SK-N-SH (cell line): ENCODE results near the gene NDUFS7. TPM values are rescaled to one million over a fixed set of nuclear protein-coding genes. Genes with fewer than 3 reads are reported as not detected.
A peak's percentile ranks its signal among the peaks of the same experiment; 100 is the strongest.

Source experiments
- CTCF ChIA-PET: fragments of 300-600, 350-600 bp; formaldehyde crosslinking; extraction: SDS; loops from one replicate; lab custom pipeline; 2021; lab: Yijun Ruan, JAX
- POLR2A ChIA-PET: fragments of 350-600 bp; sonication (Branson Sonifier 250); formaldehyde crosslinking; extraction: SDS; loops from one replicate; lab custom pipeline; 2020; ENCODE audit warnings: antibody characterized with exemption, inconsistent platforms; lab: Yijun Ruan, JAX
- DNase-seq: peaks from one replicate; pipeline ENCODE4 v3.0.0; 2012
- H2AFZ ChIP-seq: fragments of 200-600 bp; sonication (generic); 2 replicates; pipeline ENCODE4 v1.8.1; 2016; ENCODE audit warnings: antibody characterized with exemption, mild to moderate bottlenecking, low read depth
- H3F3A ChIP-seq: fragments of 200-600 bp; sonication (generic); replicated peaks from 2 replicates; pipeline ENCODE3; 2016; ENCODE audit warnings: antibody characterized with exemption, mild to moderate bottlenecking; ENCODE audit not compliant: insufficient read depth
- H3K27ac ChIP-seq, 2 experiments: fragments of 200-500 bp in 1 of 2; fragments of 200-600 bp in 1 of 2; sonication (Bioruptor generic) in 1 of 2; sonication (generic), shearing (Covaris generic) in 1 of 2; 2 replicates each; pipeline versions ENCODE4 v1.5.1 to v1.6.1; 2014 to 2016; ENCODE audit warnings: low read depth in 2 of 2, inconsistent platforms in 1 of 2, low read length in 1 of 2, mild to moderate bottlenecking in 1 of 2, mixed read lengths in 1 of 2
- H3K27me3 ChIP-seq: fragments of 200-600 bp; sonication (generic), shearing (Covaris generic); 2 replicates; pipeline ENCODE4 v1.6.1; 2016; ENCODE audit warnings: mixed run types; ENCODE audit not compliant: insufficient read depth
- H3K36me3 ChIP-seq, 2 experiments: fragments of 200-500 bp in 1 of 2; fragments of 200-600 bp in 1 of 2; sonication (Bioruptor generic) in 1 of 2; sonication (generic) in 1 of 2; replicated peaks in 1 of 2; 2 replicates each; pipeline versions ENCODE3 to v1.5.1; 2014 to 2016; ENCODE audit warnings: low read length in 1 of 2, mild to moderate bottlenecking in 1 of 2; ENCODE audit not compliant: insufficient read depth in 2 of 2, control insufficient read depth in 1 of 2
- H3K4me1 ChIP-seq, 2 experiments: fragments of 200-500 bp in 1 of 2; fragments of 200-600 bp in 1 of 2; sonication (Bioruptor generic) in 1 of 2; sonication (generic), shearing (Covaris generic) in 1 of 2; 2 replicates each; pipeline versions ENCODE4 v1.5.1 to v1.6.1; 2014 to 2016; ENCODE audit warnings: low read depth in 1 of 2, low read length in 1 of 2, mixed run types in 1 of 2; ENCODE audit not compliant: insufficient read depth in 2 of 2, control insufficient read depth in 1 of 2
- H3K4me2 ChIP-seq: fragments of 200-600 bp; sonication (generic), shearing (Covaris generic); 2 replicates; pipeline ENCODE4 v1.6.1; 2017; ENCODE audit warnings: mixed run types
- H3K4me3 ChIP-seq, 2 experiments: fragments of 200-500 bp in 1 of 2; fragments of 200-600 bp in 1 of 2; sonication (Bioruptor generic) in 1 of 2; sonication (generic), shearing (Covaris generic) in 1 of 2; 2 replicates each; pipeline versions ENCODE4 v1.5.1 to v1.8.1; 2014 to 2016; ENCODE audit warnings: low read depth in 2 of 2, inconsistent platforms in 1 of 2, low read length in 1 of 2, mild to moderate bottlenecking in 1 of 2, mixed read lengths in 1 of 2, moderate library complexity in 1 of 2
- H3K79me2 ChIP-seq: fragments of 200-600 bp; sonication (generic); 2 replicates; pipeline ENCODE4 v1.8.1; 2017; ENCODE audit warnings: mild to moderate bottlenecking; ENCODE audit not compliant: insufficient read depth
- H3K9ac ChIP-seq: fragments of 200-600 bp; sonication (generic); 2 replicates; pipeline ENCODE4 v1.6.1; 2017; ENCODE audit warnings: mixed run types
- H3K9me2 ChIP-seq: fragments of 200-600 bp; sonication (generic); 2 replicates; pipeline ENCODE4 v1.6.1; 2017; ENCODE audit warnings: mixed run types
- H3K9me3 ChIP-seq: fragments of 200-600 bp; sonication (generic); 2 replicates; pipeline ENCODE4 v1.6.1; 2017; ENCODE audit warnings: mixed run types, mild to moderate bottlenecking, moderate library complexity
- H4K20me1 ChIP-seq: fragments of 200-600 bp; sonication (generic); 2 replicates; pipeline ENCODE4 v1.6.1; 2017; ENCODE audit warnings: mild to moderate bottlenecking, mixed run types; ENCODE audit not compliant: insufficient read depth
- ELF1 ChIP-seq: IDR thresholded peaks from 2 replicates; pipeline ENCODE4 v1.4.0; 2012
- EP300 ChIP-seq, 2 experiments: IDR thresholded peaks; 2 replicates each; pipeline versions ENCODE4 v1.4.0 to v1.6.1; 2012; ENCODE audit warnings: borderline replicate concordance in 1 of 2, low read depth in 1 of 2, low read length in 1 of 2
- EZH2phosphoT487 ChIP-seq: fragments of 200-600 bp; sonication (generic); IDR thresholded peaks from 2 replicates; pipeline ENCODE4 v1.6.1; 2017; ENCODE audit warnings: low read depth, mixed run types, mild to moderate bottlenecking, antibody characterized with exemption, moderate library complexity, borderline replicate concordance
- FOSL2 ChIP-seq: IDR thresholded peaks from 2 replicates; pipeline ENCODE4 v1.4.0; 2012; ENCODE audit warnings: low read depth, mild to moderate bottlenecking, moderate library complexity, borderline replicate concordance
- FOXM1 ChIP-seq: IDR thresholded peaks from 2 replicates; pipeline ENCODE4 v1.4.0; 2012; ENCODE audit warnings: low read depth, mild to moderate bottlenecking
- GABPA ChIP-seq: IDR thresholded peaks from 2 replicates; pipeline ENCODE4 v1.4.0; 2012; ENCODE audit warnings: low read depth, mild to moderate bottlenecking
- MAX ChIP-seq: IDR thresholded peaks from 2 replicates; pipeline ENCODE4 v1.4.0; 2012; ENCODE audit warnings: low read depth
- MEF2A ChIP-seq: IDR thresholded peaks from 2 replicates; pipeline ENCODE4 v1.4.0; 2012; ENCODE audit warnings: low read depth, borderline replicate concordance
- MXI1 ChIP-seq: IDR thresholded peaks from 2 replicates; pipeline ENCODE4 v1.6.1; 2012; ENCODE audit warnings: mild to moderate bottlenecking, low read depth, low read length, improper control_type of control experiment
- PBX3 ChIP-seq: IDR thresholded peaks from 2 replicates; pipeline ENCODE4; 2012
- POLR2AphosphoS5 ChIP-seq: IDR thresholded peaks from 2 replicates; pipeline ENCODE4 v1.6.1; 2012; ENCODE audit warnings: low read depth, low read length
- RAD21 ChIP-seq: IDR thresholded peaks from 2 replicates; pipeline ENCODE4 v1.6.1; 2012; ENCODE audit warnings: mild to moderate bottlenecking, low read length
- REST ChIP-seq: IDR thresholded peaks from 2 replicates; pipeline ENCODE4 v1.6.1; 2012; ENCODE audit warnings: mild to moderate bottlenecking, low read depth, low read length, moderate library complexity
- SMC3 ChIP-seq: IDR thresholded peaks from 2 replicates; pipeline ENCODE4 v1.6.1; 2012; ENCODE audit warnings: low read depth, low read length, improper control_type of control experiment
- TCF12 ChIP-seq: IDR thresholded peaks from 2 replicates; pipeline ENCODE4 v1.4.0; 2012
- TEAD4 ChIP-seq: IDR thresholded peaks from 2 replicates; pipeline ENCODE4 v1.4.0; 2012; ENCODE audit warnings: mild to moderate bottlenecking, borderline replicate concordance; ENCODE audit not compliant: insufficient read depth
- YY1 ChIP-seq: IDR thresholded peaks from 2 replicates; pipeline ENCODE4 v1.4.0; 2012; ENCODE audit warnings: low read depth, mild to moderate bottlenecking
- ZBTB33 ChIP-seq: IDR thresholded peaks from 2 replicates; pipeline ENCODE4 v1.4.0; 2012; ENCODE audit warnings: low read depth, borderline replicate concordance
- WGBS: methylation state at CpG from one replicate; pipeline ENCODE4 v1.1.6; 2017; ENCODE audit warnings: low lambda C conversion rate; 5-methylcytosine and 5-hydroxymethylcytosine counted together
- polyA plus RNA-seq, 3 experiments: library from polyadenylated mRNA; depleted of rRNA; stranded (reverse); fragments of >200 nt; gene quantifications; 2 replicates each; pipeline ENCODE4 v1.2.3, GENCODE V29; 2012

Gene NDUFS7
- polyA plus RNA-seq, 1 of the 3 experiments (the other 2 are of a cell fraction), result 66.4 TPM

GRCh38 chr19:1362387-1363257, 21.1 kb upstream of the NDUFS7 start:
- Histone ChIP-seq H3K9ac (no peak overlapping the region), H4K20me1 (no peaks in the 10 kb centered on the region), H3K79me2 (peaks cover 23% of the 10 kb centered on the region; the same call in 1 of the 2 replicates), H3K9me3 (no peaks in the 10 kb centered on the region), H3K27me3 (no peaks in the 10 kb centered on the region), H3K4me3 (no peak overlapping the region), H3K4me2 (peak overlapping the region; percentile 86), H3K27ac (peak overlapping the region in 1 of 2 experiments; percentile 62; a peak in 2 of 4 replicates), H3F3A (peaks cover 39% of the 10 kb centered on the region), H3K4me1 (peaks cover 24 to 25% of the 10 kb centered on the region in 2 experiments), H3K36me3 (peaks cover 52 to 76% of the 10 kb centered on the region in 2 experiments), H3K9me2 (no peaks in the 10 kb centered on the region), H2AFZ (no peak overlapping the region)
- TF ChIP-seq TCF12, result no peak
- no peak for DNase-seq
- ChIA-PET CTCF (interaction anchor here (1.1 to 2.4 kb wide), 2 partner anchors 10 to 47 kb away, joined by 4 to 23 read pairs; no protein-coding TSS in a partner anchor), POLR2A (no interaction called here)
- WGBS, result 93% methylated on average over 34 of the region's 42 CpGs

GRCh38 chr19:1363599-1363998, 20.1 kb upstream of the NDUFS7 start:
- Histone ChIP-seq H3K4me3 (no peak overlapping the region), H3K4me2 (no peak overlapping the region), H3K9me3 (no peaks in the 10 kb centered on the region), H3K9ac (no peak overlapping the region), H3K27me3 (no peaks in the 10 kb centered on the region), H4K20me1 (no peaks in the 10 kb centered on the region), H3K27ac (no peak overlapping the region), H3F3A (peaks cover 32% of the 10 kb centered on the region), H3K79me2 (peaks cover 23% of the 10 kb centered on the region; the same call in 1 of the 2 replicates), H3K9me2 (no peaks in the 10 kb centered on the region), H3K36me3 (peaks cover 43 to 67% of the 10 kb centered on the region in 2 experiments), H2AFZ (no peak overlapping the region), H3K4me1 (peaks cover 24 to 25% of the 10 kb centered on the region in 2 experiments)
- 92% methylated on average over 10 of the region's 10 CpGs for WGBS
- no peak for TF ChIP-seq REST
- no peak for TF ChIP-seq FOXM1
- TF ChIP-seq PBX3, result no peak
- no peak for TF ChIP-seq FOSL2
- TF ChIP-seq ELF1, result no peak
- no peak for TF ChIP-seq MXI1
- TF ChIP-seq EP300 (IDR thresholded peaks at IDR 0.05; ENCODE audit: borderline replicate concordance in 1 of 2, low read depth in 1 of 2, low read length in 1 of 2), result no peak
- TF ChIP-seq MAX, result no peak
- TF ChIP-seq POLR2AphosphoS5, result no peak
- no peak for TF ChIP-seq ZBTB33
- no peak for TF ChIP-seq RAD21
- no peak for TF ChIP-seq EZH2phosphoT487
- no peak for TF ChIP-seq YY1
- no peak for TF ChIP-seq MEF2A
- TF ChIP-seq GABPA, result no peak
- no peak for TF ChIP-seq SMC3
- no peak for TF ChIP-seq TEAD4
- CTCF ChIA-PET, result interaction anchor here (1.1 to 1.7 kb wide), 3 partner anchors 9 to 84 kb away, joined by 3 to 5 read pairs (median 4); no protein-coding TSS in a partner anchor
- no peak for DNase-seq
- POLR2A ChIA-PET, result no interaction called here
